Prostate gland (tissue), 2 donors: Measurements from ENCODE around the gene ORC3.

Experiments
- CTCF ChIP-seq, 4 experiments: fragments of 200-600 bp in 2 of 4; fragments of 450-650 bp in 2 of 4; sonication (generic) in 2 of 4; IDR thresholded peaks; 1 replicate in 3 of 4; 2 replicates in 1 of 4; pipeline ENCODE4 v1.5.1; 2016 to 2019; ENCODE audit warnings: antibody characterized with exemption in 4 of 4, mild to moderate bottlenecking in 2 of 4, moderate library complexity in 2 of 4
- POLR2A ChIP-seq: fragments of 450-650 bp; IDR thresholded peaks from one replicate; pipeline ENCODE4 v1.6.1; 2016; ENCODE audit warnings: antibody characterized with exemption, mild to moderate bottlenecking
- POLR2AphosphoS5 ChIP-seq: sonication (generic); formaldehyde crosslinking; IDR thresholded peaks from one replicate; pipeline ENCODE4 v1.6.1; 2017; ENCODE audit warnings: antibody characterized with exemption

DNA sequence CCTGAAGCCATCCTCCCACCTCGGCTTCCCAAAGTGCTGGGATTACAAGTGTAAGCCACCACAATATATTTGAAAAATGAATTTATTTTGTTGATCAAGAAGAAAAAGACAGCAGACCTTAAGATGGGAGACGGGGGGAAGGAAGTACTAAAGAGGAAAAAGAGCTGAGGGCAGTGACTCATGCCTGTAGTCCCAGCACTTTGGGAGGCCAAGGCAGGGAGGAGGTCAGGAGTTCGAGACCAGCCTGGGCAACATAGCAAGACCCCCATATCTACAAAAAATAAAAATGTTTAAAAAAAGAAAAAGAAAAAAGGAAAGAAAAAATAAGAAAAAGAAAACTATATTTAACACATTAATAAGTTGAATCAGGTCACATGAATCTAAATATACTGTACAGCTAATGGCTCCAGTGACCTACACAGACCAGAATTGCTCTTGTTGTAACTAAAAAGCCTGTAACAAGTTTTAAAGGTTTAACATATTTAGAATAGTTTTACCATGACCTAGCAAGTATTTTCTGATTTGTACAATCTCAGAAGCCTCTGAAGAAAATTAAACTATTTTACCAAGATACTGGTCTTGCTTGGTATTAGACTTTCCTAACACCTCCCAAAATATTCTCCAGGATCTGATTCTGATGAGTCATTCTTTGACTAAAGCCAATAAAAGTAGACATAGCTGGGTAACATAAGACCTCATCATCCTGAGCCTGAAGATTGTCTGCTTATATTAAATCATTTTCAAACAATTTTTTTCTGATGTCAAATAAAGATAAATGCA is 116.4 kb downstream of the ORC3 start:
- no peak for TF ChIP-seq CTCF (IDR thresholded peaks at IDR 0.05)
- no peak for TF ChIP-seq POLR2AphosphoS5
- no peak for TF ChIP-seq POLR2A
